ENCODE data around the gene RTN4RL1. TPM values are rescaled to one million over a fixed set of nuclear protein-coding genes. Genes with fewer than 3 reads are reported as not detected.

Gene RTN4RL1
- total RNA-seq, 1 donor = 1.1 TPM

DNA sequence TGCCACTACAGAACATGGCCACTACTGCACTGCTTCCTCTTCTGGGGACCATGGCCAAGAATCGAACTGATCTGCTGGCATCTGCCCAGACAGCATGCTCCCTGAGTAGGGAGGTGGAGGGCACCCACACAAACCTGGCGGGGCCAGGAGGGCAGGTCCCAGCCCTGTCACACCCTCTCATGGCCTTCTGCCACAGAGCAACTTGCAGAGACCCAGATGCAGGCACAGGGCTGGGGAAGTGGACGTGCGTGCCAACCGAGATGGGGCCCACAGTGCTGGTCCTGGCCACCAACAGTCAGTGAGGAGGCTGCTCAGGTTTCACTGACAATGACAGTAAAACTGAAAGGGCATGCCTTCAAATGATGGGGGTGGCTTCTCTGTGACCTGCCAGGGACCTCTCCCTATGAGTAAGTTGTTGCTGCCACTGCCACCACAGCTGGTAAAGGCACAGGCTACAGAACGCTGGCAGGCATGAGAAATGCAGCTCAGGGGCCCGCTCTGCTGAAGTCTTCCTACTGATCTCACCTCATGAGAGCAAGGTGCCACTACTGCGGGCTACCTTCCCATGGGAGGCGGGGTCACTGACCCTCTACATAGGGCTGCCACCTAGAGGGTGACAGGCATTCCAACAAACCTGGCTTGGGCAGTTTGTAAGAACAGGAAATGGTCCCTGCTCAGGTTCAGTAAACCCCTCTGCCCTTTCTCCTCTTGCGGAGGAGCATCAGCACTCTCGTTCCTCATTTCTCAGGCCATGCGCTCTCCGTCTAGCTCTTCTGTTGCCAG lies 45.3 kb upstream of the RTN4RL1 start:
- peaks cover 16% of the 10 kb centered on the region for H3K36me3 ChIP-seq (ENCODE audit: insufficient read depth, low read length)
- no peak overlapping the region for H3K4me3 ChIP-seq (ENCODE audit: insufficient read depth, low read length)
- peak; percentile 56 for DNase-seq (ENCODE audit: insufficient read length, low spot score, missing footprints)
- H3K4me1 ChIP-seq (ENCODE audit: insufficient read depth, low read length) = peaks cover 54% of the 10 kb centered on the region
- no peaks in the 10 kb centered on the region for H4K20me1 ChIP-seq (ENCODE audit: insufficient read depth, low read length)
- H3K4me2 ChIP-seq (ENCODE audit: insufficient read depth, low read length) = no peak overlapping the region
- H3K79me2 ChIP-seq (ENCODE audit: insufficient read depth, low read length) = no peaks in the 10 kb centered on the region
- no peaks in the 10 kb centered on the region for H3K27me3 ChIP-seq (ENCODE audit: insufficient read depth, low read length)
- no peaks in the 10 kb centered on the region for H3K9me3 ChIP-seq (ENCODE audit: low read depth, low read length)
- no peak overlapping the region for H2AFZ ChIP-seq (ENCODE audit: low read length)
- TF ChIP-seq, protein P1, sequence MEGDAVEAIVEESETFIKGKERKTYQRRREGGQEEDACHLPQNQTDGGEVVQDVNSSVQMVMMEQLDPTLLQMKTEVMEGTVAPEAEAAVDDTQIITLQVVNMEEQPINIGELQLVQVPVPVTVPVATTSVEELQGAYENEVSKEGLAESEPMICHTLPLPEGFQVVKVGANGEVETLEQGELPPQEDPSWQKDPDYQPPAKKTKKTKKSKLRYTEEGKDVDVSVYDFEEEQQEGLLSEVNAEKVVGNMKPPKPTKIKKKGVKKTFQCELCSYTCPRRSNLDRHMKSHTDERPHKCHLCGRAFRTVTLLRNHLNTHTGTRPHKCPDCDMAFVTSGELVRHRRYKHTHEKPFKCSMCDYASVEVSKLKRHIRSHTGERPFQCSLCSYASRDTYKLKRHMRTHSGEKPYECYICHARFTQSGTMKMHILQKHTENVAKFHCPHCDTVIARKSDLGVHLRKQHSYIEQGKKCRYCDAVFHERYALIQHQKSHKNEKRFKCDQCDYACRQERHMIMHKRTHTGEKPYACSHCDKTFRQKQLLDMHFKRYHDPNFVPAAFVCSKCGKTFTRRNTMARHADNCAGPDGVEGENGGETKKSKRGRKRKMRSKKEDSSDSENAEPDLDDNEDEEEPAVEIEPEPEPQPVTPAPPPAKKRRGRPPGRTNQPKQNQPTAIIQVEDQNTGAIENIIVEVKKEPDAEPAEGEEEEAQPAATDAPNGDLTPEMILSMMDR (IDR thresholded peaks at IDR 0.05; ENCODE audit: extremely low read depth, low read depth, low read length) = no peak
- H3K27ac ChIP-seq (ENCODE audit: low read depth, low read length) = peak overlapping the region; percentile 81

GRCh38 chr17:2068519-2069051 lies 43.5 kb upstream of the RTN4RL1 start:
- Histone ChIP-seq H3K4me3 (ENCODE audit: insufficient read depth, low read length) (no peak overlapping the region), H3K36me3 (ENCODE audit: insufficient read depth, low read length) (peaks cover 13% of the 10 kb centered on the region), H3K4me2 (ENCODE audit: insufficient read depth, low read length) (peak overlapping the region; percentile 3), H2AFZ (ENCODE audit: low read length) (no peak overlapping the region), H4K20me1 (ENCODE audit: insufficient read depth, low read length) (no peaks in the 10 kb centered on the region), H3K79me2 (ENCODE audit: insufficient read depth, low read length) (no peaks in the 10 kb centered on the region), H3K4me1 (ENCODE audit: insufficient read depth, low read length) (peaks cover 70% of the 10 kb centered on the region), H3K27ac (ENCODE audit: low read depth, low read length) (peak overlapping the region; percentile 97), H3K9me3 (ENCODE audit: low read depth, low read length) (no peaks in the 10 kb centered on the region), H3K27me3 (ENCODE audit: insufficient read depth, low read length) (no peaks in the 10 kb centered on the region)
- TF ChIP-seq, protein P1 (IDR thresholded peaks at IDR 0.05; ENCODE audit: extremely low read depth, low read depth, low read length) = no peak
- DNase-seq (ENCODE audit: insufficient read length, low spot score, missing footprints) = peak; percentile 63

GRCh38 chr17:2068031-2068518 lies 42.9 kb upstream of the RTN4RL1 start:
- no peak overlapping the region for H2AFZ ChIP-seq (ENCODE audit: low read length)
- no peaks in the 10 kb centered on the region for H4K20me1 ChIP-seq (ENCODE audit: insufficient read depth, low read length)
- H3K27ac ChIP-seq (ENCODE audit: low read depth, low read length) = peak overlapping the region; percentile 97
- TF ChIP-seq, protein P1 (IDR thresholded peaks at IDR 0.05; ENCODE audit: extremely low read depth, low read depth, low read length) = peak; percentile 48
- peaks cover 76% of the 10 kb centered on the region for H3K4me1 ChIP-seq (ENCODE audit: insufficient read depth, low read length)
- no peaks in the 10 kb centered on the region for H3K9me3 ChIP-seq (ENCODE audit: low read depth, low read length)
- H3K27me3 ChIP-seq (ENCODE audit: insufficient read depth, low read length) = no peaks in the 10 kb centered on the region
- peak; percentile 87 for DNase-seq (ENCODE audit: insufficient read length, low spot score, missing footprints)
- no peaks in the 10 kb centered on the region for H3K79me2 ChIP-seq (ENCODE audit: insufficient read depth, low read length)
- H3K4me3 ChIP-seq (ENCODE audit: insufficient read depth, low read length) = no peak overlapping the region
- H3K36me3 ChIP-seq (ENCODE audit: insufficient read depth, low read length) = peaks cover 18% of the 10 kb centered on the region
- peak overlapping the region; percentile 3 for H3K4me2 ChIP-seq (ENCODE audit: insufficient read depth, low read length)

DNA sequence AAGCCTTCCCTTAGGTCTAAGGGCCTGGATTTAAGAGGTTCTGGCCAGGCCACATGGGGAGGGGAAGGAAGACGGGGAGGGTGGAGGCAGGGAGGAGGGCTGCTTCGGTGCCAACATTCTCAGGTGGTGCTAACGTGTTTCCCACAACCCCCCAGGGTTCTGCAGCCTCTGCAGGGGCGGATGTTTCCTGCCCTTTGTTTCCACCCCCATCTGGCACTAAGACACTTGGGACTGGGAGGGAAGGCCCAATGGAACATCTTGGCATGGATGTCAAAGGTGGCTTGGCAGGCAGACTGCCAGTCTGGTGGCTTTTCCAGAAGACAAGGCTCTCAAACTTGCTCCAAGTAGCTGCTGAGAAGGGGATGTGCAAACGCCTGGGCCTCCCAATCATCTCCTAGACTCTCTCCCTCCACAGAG lies 42.5 kb upstream of the RTN4RL1 start:
- TF ChIP-seq, protein P1 (IDR thresholded peaks at IDR 0.05; ENCODE audit: extremely low read depth, low read depth, low read length) = no peak
- Histone ChIP-seq H3K79me2 (ENCODE audit: insufficient read depth, low read length) (no peaks in the 10 kb centered on the region), H3K27ac (ENCODE audit: low read depth, low read length) (peak overlapping the region; percentile 97), H3K27me3 (ENCODE audit: insufficient read depth, low read length) (no peaks in the 10 kb centered on the region), H4K20me1 (ENCODE audit: insufficient read depth, low read length) (no peaks in the 10 kb centered on the region), H2AFZ (ENCODE audit: low read length) (no peak overlapping the region), H3K4me1 (ENCODE audit: insufficient read depth, low read length) (peaks cover 80% of the 10 kb centered on the region), H3K36me3 (ENCODE audit: insufficient read depth, low read length) (peaks cover 23% of the 10 kb centered on the region), H3K4me3 (ENCODE audit: insufficient read depth, low read length) (no peak overlapping the region), H3K4me2 (ENCODE audit: insufficient read depth, low read length) (peak overlapping the region; percentile 3), H3K9me3 (ENCODE audit: low read depth, low read length) (no peaks in the 10 kb centered on the region)
- DNase-seq (ENCODE audit: insufficient read length, low spot score, missing footprints) = peak; percentile 41
